GM03348 (cell line): Measurements from ENCODE around the gene PLA2G4A.
A peak's percentile ranks its signal among the peaks of the same experiment; 100 is the strongest.
"Not testable (repeated sequence)": the region's sequence is repeated elsewhere in the genome, so short reads cannot be mapped to it uniquely, and the experiment has no call there.

ENCODE experiments used
- DNase-seq: peaks from one replicate; pipeline ENCODE4 v3.0.0; 2012; ENCODE audit warnings: low spot score

Gene PLA2G4A

GRCh38 chr1:186875896-186876835 is 47.4 kb downstream of the PLA2G4A start:
- no peak for DNase-seq

- DNase-seq: no peak
These were observed 49.6 kb downstream of the PLA2G4A start for GRCh38 chr1:186878356-186878755.

- no peak for DNase-seq
These were observed 52.2 kb downstream of the PLA2G4A start for GRCh38 chr1:186880982-186881381.

GRCh38 chr1:186882372-186883134 is 53.8 kb downstream of the PLA2G4A start:
- DNase-seq: no peak

- no peak for DNase-seq
These were observed 55.5 kb downstream of the PLA2G4A start for GRCh38 chr1:186884251-186884650.

GRCh38 chr1:186887203-186887602 is 58.5 kb downstream of the PLA2G4A start:
- no peak for DNase-seq

GRCh38 chr1:186888367-186888766 is 59.6 kb downstream of the PLA2G4A start:
- no peak for DNase-seq

- no peak for DNase-seq
These were observed 64.2 kb downstream of the PLA2G4A start for GRCh38 chr1:186892936-186893335.

GRCh38 chr1:186894415-186894814 is 65.7 kb downstream of the PLA2G4A start:
- no peak for DNase-seq

- no peak for DNase-seq
These were observed 67.5 kb downstream of the PLA2G4A start for GRCh38 chr1:186896211-186896610.

GRCh38 chr1:186897008-186897407 is 68.3 kb downstream of the PLA2G4A start:
- DNase-seq: no peak

- DNase-seq: no peak
These were observed 70.8 kb downstream of the PLA2G4A start for GRCh38 chr1:186899577-186899976.

GRCh38 chr1:186899977-186900376 is 71.2 kb downstream of the PLA2G4A start:
- no peak for DNase-seq

GRCh38 chr1:186900539-186901237 is 71.9 kb downstream of the PLA2G4A start:
- no peak for DNase-seq

- no peak for DNase-seq
These were observed 72.9 kb downstream of the PLA2G4A start for GRCh38 chr1:186901631-186902030.

GRCh38 chr1:186903374-186904136 is 74.8 kb downstream of the PLA2G4A start:
- DNase-seq: no peak

- no peak for DNase-seq
These were observed 75.6 kb downstream of the PLA2G4A start for GRCh38 chr1:186904361-186904760.

GRCh38 chr1:186905561-186905960 is 76.8 kb downstream of the PLA2G4A start:
- DNase-seq: no peak

GRCh38 chr1:186915555-186915954 is 86.8 kb downstream of the PLA2G4A start:
- no peak for DNase-seq

- DNase-seq: peak; percentile 30
These were observed 88.5 kb downstream of the PLA2G4A start for GRCh38 chr1:186917106-186917786.

- DNase-seq: not testable (repeated sequence)
These were observed 92.6 kb downstream of the PLA2G4A start for GRCh38 chr1:186921386-186921785.
